Vein endothelial cell (primary cell): Measurements from ENCODE around the gene MAFF. TPM values are rescaled to one million over a fixed set of nuclear protein-coding genes. Genes with fewer than 3 reads are reported as not detected.

Experiments used
- small RNA-seq: library from RNA; depleted of rRNA; stranded (forward); fragments of <200 nt; gene quantifications from one replicate; pipeline ENCODE3, GENCODE V24; 2012
- total RNA-seq: library from RNA; depleted of rRNA; stranded (reverse); fragments of >200 nt; gene quantifications from 2 replicates; pipeline ENCODE4 v1.2.3, GENCODE V29; 2012

MAFF gene
- 63.4 and 69.2 TPM in 2 replicates for total RNA-seq

GRCh38 chr22:38201711-38202436 is at the start of gene MAFF:
TSS of gene MAFF (plus strand) at chr22:38201994. CDS start at chr22:38213854, 11,860 bp downstream.

DNA sequence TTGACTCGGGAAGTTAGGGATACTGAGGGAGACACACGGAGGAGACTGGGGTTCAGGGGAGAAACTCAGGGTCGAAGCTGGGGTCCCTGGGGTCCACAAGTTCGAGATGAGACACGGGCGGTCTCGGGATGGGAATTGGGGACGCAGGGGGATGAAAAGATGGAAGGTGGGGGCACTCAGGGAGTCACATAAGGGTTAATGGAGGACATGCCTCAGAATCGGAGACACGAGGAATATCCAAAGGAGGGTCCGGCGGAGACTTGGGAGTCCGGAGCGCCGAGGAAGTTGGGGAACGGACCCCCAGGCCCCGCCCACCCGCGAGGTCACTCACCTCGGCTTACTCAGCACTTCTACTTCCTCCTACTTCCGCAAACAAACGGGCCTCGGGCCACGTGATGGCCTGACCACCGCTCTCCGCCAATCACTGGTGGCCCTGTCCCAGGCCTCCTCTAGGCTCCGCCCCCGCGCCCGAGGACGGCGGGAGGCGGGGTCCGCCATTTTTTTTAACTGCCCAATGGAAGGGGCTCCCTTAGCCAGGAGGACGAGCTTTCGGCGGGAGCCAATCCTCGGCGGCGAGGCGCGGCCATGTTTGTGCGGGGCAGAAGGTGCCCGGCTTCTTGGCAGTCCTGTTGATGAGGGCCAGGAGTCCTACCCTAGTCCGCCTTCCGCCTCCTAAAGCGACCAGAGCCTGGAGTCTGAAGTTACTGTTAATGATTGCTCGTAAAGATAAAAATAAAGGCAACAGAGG is 20.2 kb upstream of the MAFF start, which contains the start of gene PLA2G6:
PLA2G6 (minus strand) TSS at position 378 of the 748 bp plus-strand sequence. CDS start 12,404 bp downstream, outside the sequence.

Small RNAs within 50 kb of the gene (small RNA-seq; reads per million reads assigned to genes)
- gene RN7SL704P = not detected

Other genes with a start within 250 kb of the MAFF start
- gene C22orf23, start 248.4 kb upstream of the MAFF start, total RNA-seq = 0.10 and 0.98 TPM in 2 replicates
- 21.6 and 31.7 TPM in 2 replicates for gene POLR2F, start 248.3 kb upstream of the MAFF start, total RNA-seq
- gene SOX10, start 217.4 kb upstream of the MAFF start, total RNA-seq = not detected in 2 replicates
- gene PICK1, start 144.6 kb upstream of the MAFF start, total RNA-seq = 10.1 and 13.4 TPM in 2 replicates
- gene SLC16A8, start 117.8 kb upstream of the MAFF start, total RNA-seq = not detected in 2 replicates
- gene BAIAP2L2, start 91.3 kb upstream of the MAFF start, total RNA-seq = 0.29 and 0.33 TPM in 2 replicates
- gene PLA2G6, start 20.2 kb upstream of the MAFF start, total RNA-seq = 2.9 TPM in 2 replicates
- gene TMEM184B, start 71.0 kb downstream of the MAFF start, total RNA-seq = 53.1 and 65.0 TPM in 2 replicates
- gene CSNK1E, start 115.4 kb downstream of the MAFF start, total RNA-seq = 207 and 243 TPM in 2 replicates